Measurements from ENCODE around the gene TJP3. TPM values are rescaled to one million over a fixed set of nuclear protein-coding genes. Genes with fewer than 3 reads are reported as not detected.

TJP3 gene
- total and polyA plus RNA-seq, 9 donors, result 0.18 to 24.4 (median 2.8) TPM; not detected in 2

GRCh38 chr19:3733549-3734309, 25.5 kb downstream of the TJP3 start:
- Histone ChIP-seq H3K27ac (no peak overlapping the region), H3K27me3 (no peaks in the 10 kb centered on the region), H3K9me3 (no peaks in the 10 kb centered on the region), H3K4me3 (no peak overlapping the region), H3K36me3 (no peaks in the 10 kb centered on the region), H3K4me1 (ENCODE audit: insufficient read depth) (no peaks in the 10 kb centered on the region)
- TF ChIP-seq EP300 (IDR thresholded peaks at IDR 0.05) (no peak), POLR2A (IDR thresholded peaks at IDR 0.05) (no peak), CTCF (IDR thresholded peaks at IDR 0.05) (no peak)
- WGBS, 3 donors, result 74 to 81% (median 77%) methylated on average over 20 of the region's 20 CpGs
- intact Hi-C loops (cut with DNase I), result no loop called here
- no peak for DNase-seq

DNA sequence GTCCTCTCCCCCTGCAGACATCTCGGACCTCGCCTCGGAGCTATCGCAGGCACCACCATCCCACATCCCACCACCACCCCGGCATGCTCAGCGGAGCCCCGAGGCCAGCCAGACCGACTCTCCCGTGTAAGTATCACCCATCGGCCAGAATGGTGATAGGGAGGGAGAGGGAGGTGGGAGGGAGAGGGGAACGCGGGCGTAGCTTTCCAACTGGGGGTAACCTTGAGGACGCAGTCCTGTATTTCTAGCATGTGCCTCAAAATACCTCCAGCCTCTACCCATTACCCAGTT, 26.1 kb downstream of the TJP3 start:
- Histone ChIP-seq H3K36me3 (no peaks in the 10 kb centered on the region), H3K4me1 (ENCODE audit: insufficient read depth) (no peaks in the 10 kb centered on the region), H3K4me3 (no peak overlapping the region), H3K27me3 (no peaks in the 10 kb centered on the region), H3K27ac (no peak overlapping the region), H3K9me3 (no peaks in the 10 kb centered on the region)
- DNase-seq, result no peak
- TF ChIP-seq CTCF (IDR thresholded peaks at IDR 0.05) (no peak), POLR2A (IDR thresholded peaks at IDR 0.05) (no peak), EP300 (IDR thresholded peaks at IDR 0.05) (no peak)
- intact Hi-C loops (cut with DNase I), result no loop called here
- 79 to 82% (median 81%) methylated on average over 14 of the region's 14 CpGs for WGBS, 3 donors

DNA sequence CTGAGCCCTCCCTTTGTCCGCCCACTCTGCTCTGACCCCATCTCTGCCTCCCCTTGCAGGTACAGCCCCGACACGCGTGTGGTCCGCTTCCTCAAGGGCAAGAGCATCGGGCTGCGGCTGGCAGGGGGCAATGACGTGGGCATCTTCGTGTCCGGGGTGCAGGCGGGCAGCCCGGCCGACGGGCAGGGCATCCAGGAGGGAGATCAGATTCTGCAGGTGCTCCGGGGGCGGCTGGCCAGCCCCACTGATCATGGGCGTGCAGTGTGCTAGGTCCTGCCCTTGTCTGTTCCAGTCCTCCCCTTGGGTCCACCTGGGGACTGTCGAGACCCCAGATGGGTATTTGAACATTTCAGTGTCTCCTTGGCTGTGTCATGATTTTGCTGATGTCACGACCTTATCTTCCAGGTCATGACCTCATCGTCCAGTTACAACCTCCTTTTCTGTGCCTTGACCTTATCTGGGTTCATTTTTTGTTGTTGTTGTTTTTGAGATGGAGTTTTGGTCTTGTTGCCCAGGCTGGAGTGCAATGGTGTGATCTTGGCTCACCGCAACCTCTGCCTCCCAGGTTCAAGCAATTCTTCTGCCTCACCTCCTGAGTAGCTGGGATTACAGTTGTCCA, 28.0 kb downstream of the TJP3 start:
- WGBS, 3 donors, result 66 to 73% (median 73%) methylated on average over 21 of the region's 21 CpGs
- DNase-seq, result no peak
- Histone ChIP-seq H3K9me3 (no peaks in the 10 kb centered on the region), H3K36me3 (no peaks in the 10 kb centered on the region), H3K4me3 (no peak overlapping the region), H3K4me1 (ENCODE audit: insufficient read depth) (no peaks in the 10 kb centered on the region), H3K27ac (no peak overlapping the region), H3K27me3 (no peaks in the 10 kb centered on the region)
- TF ChIP-seq POLR2A (IDR thresholded peaks at IDR 0.05) (no peak), EP300 (IDR thresholded peaks at IDR 0.05) (no peak)
- intact Hi-C loops (cut with DNase I), result no loop called here

DNA sequence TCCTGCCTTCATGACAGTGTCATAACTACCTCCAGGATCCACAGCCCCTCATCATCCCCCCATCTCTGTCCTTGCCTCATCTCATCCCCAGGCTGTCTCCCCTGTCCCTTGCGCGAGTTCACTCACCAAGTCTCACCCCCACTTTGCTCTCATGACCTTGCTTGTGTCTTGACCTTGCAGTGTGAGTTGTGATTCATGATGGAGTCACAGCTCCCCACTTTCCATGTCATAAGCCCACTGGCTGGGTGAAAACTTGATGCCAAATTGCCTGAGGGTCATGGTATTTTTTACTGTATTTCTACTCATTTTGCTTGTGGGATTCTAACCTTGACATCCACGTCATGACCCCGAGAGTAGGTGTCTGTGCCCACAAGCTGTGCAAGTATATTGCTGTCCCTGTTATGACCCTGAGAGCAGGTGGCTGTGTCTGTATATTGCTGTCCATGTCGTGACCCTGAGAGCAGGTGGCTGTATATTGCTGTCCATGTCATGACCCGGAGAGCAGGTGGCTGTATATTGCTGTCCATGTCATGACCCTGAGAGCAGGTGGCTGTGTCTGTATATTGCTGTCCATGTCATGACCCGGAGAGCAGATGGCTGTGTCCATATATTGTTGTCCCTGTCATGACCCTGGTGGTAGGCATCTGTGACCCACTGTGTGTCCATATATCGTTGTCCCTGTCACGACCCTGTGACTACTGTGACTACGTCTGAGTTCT, 29.5 kb downstream of the TJP3 start:
- Histone ChIP-seq H3K27me3 (no peaks in the 10 kb centered on the region), H3K27ac (no peak overlapping the region), H3K4me1 (ENCODE audit: insufficient read depth) (no peaks in the 10 kb centered on the region), H3K9me3 (no peaks in the 10 kb centered on the region), H3K36me3 (no peaks in the 10 kb centered on the region), H3K4me3 (no peak overlapping the region)
- intact Hi-C loops (cut with DNase I), result no loop called here
- no peak for DNase-seq
- WGBS, 3 donors, result 77 to 82% (median 78%) methylated on average over 10 of the region's 10 CpGs
- TF ChIP-seq CTCF (IDR thresholded peaks at IDR 0.05) (no peak), POLR2A (IDR thresholded peaks at IDR 0.05) (no peak), EP300 (IDR thresholded peaks at IDR 0.05) (no peak)
